ENCODE data around the gene CDR2L.

The CDR2L gene

DNA sequence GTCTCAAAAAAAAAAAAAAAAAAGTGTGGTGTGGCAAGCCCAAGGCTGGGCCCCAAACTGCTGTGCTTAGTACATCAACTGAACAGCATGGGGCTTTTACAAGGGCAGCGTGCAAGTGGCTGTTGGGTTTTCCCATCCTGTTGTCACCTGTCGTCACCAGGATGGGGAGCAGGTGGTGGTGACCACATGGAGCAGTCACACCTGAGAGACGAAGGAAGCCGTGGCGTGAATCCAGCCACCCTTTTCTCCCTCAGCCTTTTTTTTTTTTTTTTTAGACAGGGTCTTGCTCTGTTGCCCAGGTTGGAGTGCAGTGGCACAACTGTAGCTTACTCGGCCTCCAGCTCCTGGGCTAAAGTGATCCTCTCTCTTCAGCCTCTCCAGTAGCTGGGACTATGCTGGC, 20.9 kb downstream of the CDR2L start:
- Histone ChIP-seq H3K27ac (ENCODE audit: low read length) (no peak overlapping the region), H3K9me3 (ENCODE audit: control insufficient read depth, low read depth, low read length) (no peaks in the 10 kb centered on the region)

DNA sequence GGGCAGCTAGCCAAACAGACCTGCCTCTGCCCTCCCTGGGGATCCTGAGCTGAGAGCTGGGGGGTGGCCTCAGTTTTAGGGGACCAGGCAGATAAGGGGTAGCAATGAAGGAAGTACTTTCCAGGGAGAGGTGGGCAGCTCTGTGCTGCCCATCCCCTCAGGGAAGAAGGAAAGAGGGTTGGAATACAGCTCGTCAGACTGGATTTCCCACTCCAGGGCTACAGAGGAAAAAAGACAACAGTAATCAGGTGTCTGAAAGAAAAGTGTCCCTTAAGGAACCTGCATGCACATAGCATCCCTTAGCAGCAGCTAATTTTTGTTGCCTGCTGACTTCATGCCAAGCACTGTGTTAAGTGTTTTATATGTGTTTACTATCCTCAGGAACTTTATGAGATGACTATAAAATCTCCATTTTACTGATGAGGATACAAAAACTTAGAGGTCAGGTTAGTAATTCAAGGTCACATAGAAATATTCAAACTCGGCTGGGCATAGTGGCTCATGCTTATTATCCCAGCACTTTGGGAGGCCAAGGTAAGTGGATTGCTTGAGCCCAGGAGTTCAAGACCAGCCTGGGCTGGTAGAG, 21.8 kb downstream of the CDR2L start:
- H3K9me3 ChIP-seq (ENCODE audit: control insufficient read depth, low read depth, low read length), result no peaks in the 10 kb centered on the region
- H3K4me1 ChIP-seq (ENCODE audit: control insufficient read depth, low read depth, low read length), result peaks cover 15% of the 10 kb centered on the region
- no peak overlapping the region for H3K27ac ChIP-seq (ENCODE audit: low read length)
- no peaks in the 10 kb centered on the region for H3K27me3 ChIP-seq (ENCODE audit: control insufficient read depth, insufficient read depth, low read length)
- H3K9ac ChIP-seq (ENCODE audit: low read length), result no peak overlapping the region
- no peak overlapping the region for H3K4me3 ChIP-seq (ENCODE audit: low read length)
- H3K36me3 ChIP-seq (ENCODE audit: control insufficient read depth, low read depth, low read length), result no peaks in the 10 kb centered on the region

More for the DNA sequence above, 20.9 kb downstream of the CDR2L start:
- Histone ChIP-seq H3K4me3 (ENCODE audit: low read length) (no peak overlapping the region), H3K36me3 (ENCODE audit: control insufficient read depth, low read depth, low read length) (peaks cover 3% of the 10 kb centered on the region), H3K27me3 (ENCODE audit: control insufficient read depth, insufficient read depth, low read length) (no peaks in the 10 kb centered on the region), H3K4me1 (ENCODE audit: control insufficient read depth, low read depth, low read length) (peaks cover 9% of the 10 kb centered on the region), H3K9ac (ENCODE audit: low read length) (no peak overlapping the region)

DNA sequence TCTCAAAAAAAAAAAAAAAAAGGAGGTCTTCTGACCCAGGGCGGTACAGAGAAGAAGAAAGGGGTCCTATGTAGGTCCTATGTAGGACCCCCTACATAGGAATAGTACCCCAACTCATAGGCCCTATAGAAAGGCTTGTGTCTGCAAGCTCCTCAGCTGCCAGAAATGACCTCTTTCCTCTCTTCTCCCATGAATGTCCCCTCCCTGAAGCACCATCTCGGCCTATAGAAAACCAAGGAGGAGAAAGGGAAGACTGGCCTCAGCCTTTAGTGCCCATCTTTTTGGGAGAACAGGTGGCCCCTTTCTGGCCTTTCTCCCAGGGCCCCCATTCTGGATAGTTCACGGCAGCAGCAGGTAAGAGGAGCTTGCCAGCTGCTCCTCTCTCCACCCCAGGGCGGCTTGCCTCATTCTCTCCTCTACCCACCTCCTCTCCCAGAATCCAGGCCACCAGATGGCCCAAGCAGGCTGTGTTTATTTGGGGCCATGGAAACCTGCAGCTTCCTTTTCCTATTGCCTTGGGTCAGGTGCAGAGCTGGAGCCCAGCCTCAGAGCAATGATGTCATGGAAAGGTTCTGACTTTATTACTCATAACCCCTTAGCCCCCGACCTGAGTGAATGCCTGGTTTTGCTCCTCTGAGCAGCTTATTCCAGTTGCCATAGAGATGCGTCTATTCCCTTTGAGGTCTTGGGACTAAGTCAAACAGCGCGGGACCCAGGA, 23.4 kb downstream of the CDR2L start:
- Histone ChIP-seq H3K4me3 (ENCODE audit: low read length) (no peak overlapping the region), H3K9me3 (ENCODE audit: control insufficient read depth, low read depth, low read length) (no peaks in the 10 kb centered on the region), H3K27ac (ENCODE audit: low read length) (no peak overlapping the region)

DNA sequence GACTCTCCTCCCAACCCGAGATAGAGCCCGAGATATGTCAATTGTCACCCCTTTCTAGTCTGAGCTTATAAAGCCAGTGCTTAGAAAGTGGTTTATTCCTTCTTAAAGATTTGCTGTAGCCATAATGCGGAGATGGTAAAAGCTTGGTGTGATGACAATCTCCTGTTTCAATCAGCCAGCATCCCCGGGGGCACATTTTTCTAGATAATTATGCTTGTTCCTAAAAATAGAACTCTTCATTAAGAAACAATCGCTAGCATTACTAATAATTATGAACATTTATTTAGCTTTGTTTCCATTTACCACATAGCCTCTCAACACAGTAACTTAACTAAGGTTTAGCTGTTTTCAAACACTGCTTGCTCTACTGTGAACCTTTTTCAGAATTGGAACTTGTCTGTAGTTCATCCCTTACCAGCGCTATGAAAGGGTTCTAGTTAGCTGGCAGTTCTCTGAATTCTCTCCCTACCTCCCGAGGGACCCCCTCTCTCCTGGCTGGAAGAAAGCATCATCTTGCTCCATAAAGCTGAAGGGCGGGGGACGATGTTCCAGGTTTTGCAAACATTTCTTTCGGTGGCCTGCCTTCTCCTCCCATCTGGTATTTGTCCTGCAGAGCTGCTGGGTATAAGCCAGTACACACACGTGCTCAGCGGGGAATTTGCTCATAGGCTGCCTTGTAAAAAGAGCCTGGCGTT, 24.1 kb downstream of the CDR2L start:
- peak overlapping the region; percentile 70 for H3K27ac ChIP-seq (ENCODE audit: low read length)
- H3K36me3 ChIP-seq (ENCODE audit: control insufficient read depth, low read depth, low read length), result peaks cover under 1% of the 10 kb centered on the region
- peak overlapping the region; percentile 85 for H3K9ac ChIP-seq (ENCODE audit: low read length)
- no peaks in the 10 kb centered on the region for H3K9me3 ChIP-seq (ENCODE audit: control insufficient read depth, low read depth, low read length)
- peaks cover 15% of the 10 kb centered on the region for H3K4me1 ChIP-seq (ENCODE audit: control insufficient read depth, low read depth, low read length)
- no peaks in the 10 kb centered on the region for H3K27me3 ChIP-seq (ENCODE audit: control insufficient read depth, insufficient read depth, low read length)
- peak overlapping the region; percentile 73 for H3K4me3 ChIP-seq (ENCODE audit: low read length)

More for the DNA sequence above, 23.4 kb downstream of the CDR2L start:
- H3K4me1 ChIP-seq (ENCODE audit: control insufficient read depth, low read depth, low read length), result peaks cover 15% of the 10 kb centered on the region
- H3K27me3 ChIP-seq (ENCODE audit: control insufficient read depth, insufficient read depth, low read length), result no peaks in the 10 kb centered on the region
- no peak overlapping the region for H3K9ac ChIP-seq (ENCODE audit: low read length)
- no peaks in the 10 kb centered on the region for H3K36me3 ChIP-seq (ENCODE audit: control insufficient read depth, low read depth, low read length)

DNA sequence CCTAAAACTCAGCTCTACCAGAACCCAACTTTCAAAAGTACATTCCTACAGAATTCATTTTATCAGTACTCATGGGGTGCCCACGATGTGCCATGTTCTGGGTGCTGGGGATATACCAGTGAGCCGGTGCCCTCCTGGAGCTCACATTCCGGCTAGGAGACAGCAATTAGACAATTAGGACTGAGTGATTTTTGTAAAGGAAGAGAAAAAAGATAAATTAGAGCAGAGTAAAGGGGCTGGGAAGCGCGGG, 24.6 kb downstream of the CDR2L start:
- H3K36me3 ChIP-seq (ENCODE audit: control insufficient read depth, low read depth, low read length), result peaks cover 5% of the 10 kb centered on the region
- H3K4me1 ChIP-seq (ENCODE audit: control insufficient read depth, low read depth, low read length), result peaks cover 15% of the 10 kb centered on the region
- peak overlapping the region; percentile 73 for H3K4me3 ChIP-seq (ENCODE audit: low read length)
- no peaks in the 10 kb centered on the region for H3K9me3 ChIP-seq (ENCODE audit: control insufficient read depth, low read depth, low read length)
- peak overlapping the region; percentile 85 for H3K9ac ChIP-seq (ENCODE audit: low read length)
- peak overlapping the region; percentile 70 for H3K27ac ChIP-seq (ENCODE audit: low read length)
- H3K27me3 ChIP-seq (ENCODE audit: control insufficient read depth, insufficient read depth, low read length), result no peaks in the 10 kb centered on the region

DNA sequence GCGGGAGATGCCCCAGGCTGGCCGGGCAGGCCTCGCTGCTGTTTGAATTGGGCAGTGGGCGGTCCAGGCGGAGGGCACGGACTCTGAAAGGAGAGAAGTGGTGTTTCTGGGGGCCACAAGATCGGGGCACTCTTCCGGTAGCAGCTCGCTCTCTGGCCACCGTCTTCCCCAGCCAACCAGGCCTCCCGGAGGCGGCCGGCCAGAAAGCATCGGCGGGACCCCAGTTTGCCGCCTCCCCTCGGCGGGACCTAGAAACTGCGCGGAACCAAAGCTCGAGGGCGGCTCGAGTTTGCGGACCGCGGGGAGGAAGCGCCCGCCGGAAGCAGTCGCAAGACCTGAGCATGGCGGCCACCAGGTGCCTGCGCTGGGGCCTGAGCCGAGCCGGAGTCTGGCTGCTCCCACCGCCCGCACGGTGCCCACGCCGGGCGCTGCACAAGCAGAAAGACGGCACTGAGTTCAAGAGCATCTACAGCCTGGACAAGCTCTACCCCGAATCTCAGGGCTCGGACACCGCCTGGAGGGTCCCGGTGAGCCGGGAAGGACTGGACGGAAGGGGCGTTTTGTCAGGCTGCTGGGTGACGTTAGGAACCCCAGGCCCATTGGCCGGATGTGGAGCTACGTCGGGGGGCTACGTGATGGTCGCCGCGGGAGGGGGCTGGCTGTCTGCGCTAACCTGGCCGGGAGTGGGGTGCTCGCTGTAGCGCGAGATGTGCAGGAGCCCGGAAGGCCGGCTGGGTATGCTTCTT, 25.1 kb downstream of the CDR2L start, which contains the start of gene MRPL58:
MRPL58 (plus strand) TSS at position 325 of the 746 bp plus-strand sequence; CDS start at position 342, 17 bp downstream.
- Histone ChIP-seq H3K36me3 (ENCODE audit: control insufficient read depth, low read depth, low read length) (peaks cover 5% of the 10 kb centered on the region), H3K9me3 (ENCODE audit: control insufficient read depth, low read depth, low read length) (no peaks in the 10 kb centered on the region), H3K4me1 (ENCODE audit: control insufficient read depth, low read depth, low read length) (peaks cover 15% of the 10 kb centered on the region), H3K27ac (ENCODE audit: low read length) (peak within 1 kb of the TSS; percentile 70), H3K9ac (ENCODE audit: low read length) (peak within 1 kb of the TSS; percentile 85), H3K27me3 (ENCODE audit: control insufficient read depth, insufficient read depth, low read length) (no peaks in the 10 kb centered on the region), H3K4me3 (ENCODE audit: low read length) (peak within 1 kb of the TSS; percentile 73)

DNA sequence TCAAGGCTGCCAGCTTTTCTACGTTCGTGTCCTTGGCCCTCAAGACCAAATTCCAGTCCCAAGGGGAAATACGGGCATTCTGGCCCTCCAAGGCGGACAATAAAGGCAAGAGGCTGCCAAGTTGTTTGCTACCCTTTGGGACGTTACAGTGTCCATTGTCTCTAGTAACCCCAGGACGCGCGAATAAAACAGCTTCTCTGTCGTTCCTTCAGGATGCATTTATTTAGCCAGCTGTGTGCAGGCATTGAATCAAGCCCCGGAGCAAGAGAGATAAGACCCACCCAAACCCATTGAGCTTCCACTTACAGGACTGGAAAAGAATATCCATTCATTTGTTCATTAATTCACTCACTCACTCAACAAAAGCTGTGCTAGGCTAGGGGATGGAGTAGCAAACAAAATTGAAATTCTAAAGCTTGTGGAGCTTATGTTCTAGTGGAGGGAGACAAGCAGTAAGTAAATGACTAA, 25.7 kb downstream of the CDR2L start:
- H3K4me1 ChIP-seq (ENCODE audit: control insufficient read depth, low read depth, low read length), result peaks cover 15% of the 10 kb centered on the region
- no peaks in the 10 kb centered on the region for H3K9me3 ChIP-seq (ENCODE audit: control insufficient read depth, low read depth, low read length)
- H3K4me3 ChIP-seq (ENCODE audit: low read length), result peak overlapping the region; percentile 73
- no peaks in the 10 kb centered on the region for H3K27me3 ChIP-seq (ENCODE audit: control insufficient read depth, insufficient read depth, low read length)
- peak overlapping the region; percentile 85 for H3K9ac ChIP-seq (ENCODE audit: low read length)
- peak overlapping the region; percentile 28 for H3K27ac ChIP-seq (ENCODE audit: low read length)
- H3K36me3 ChIP-seq (ENCODE audit: control insufficient read depth, low read depth, low read length), result peaks cover 5% of the 10 kb centered on the region

DNA sequence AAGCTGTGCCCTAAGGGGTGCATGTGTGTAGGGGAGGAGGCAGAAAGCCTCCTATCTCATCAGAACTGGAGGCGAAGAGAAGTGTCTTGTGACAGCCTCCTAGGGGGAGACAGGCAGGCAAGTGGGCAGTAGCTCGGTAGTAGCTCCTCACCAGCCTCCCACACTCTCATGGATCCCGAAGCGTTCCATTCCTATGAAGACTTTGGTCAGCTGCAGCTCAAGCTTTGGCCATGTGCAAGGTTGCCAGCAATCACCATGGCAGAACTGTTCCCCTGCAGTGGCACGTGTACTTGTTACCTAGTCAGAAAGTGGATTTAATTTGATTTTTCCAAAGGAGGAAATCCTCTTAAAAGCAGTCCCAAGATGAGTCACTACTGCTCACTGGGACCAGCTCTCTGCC, 31.7 kb downstream of the CDR2L start:
- Histone ChIP-seq H3K27me3 (ENCODE audit: control insufficient read depth, insufficient read depth, low read length) (no peaks in the 10 kb centered on the region), H3K4me1 (ENCODE audit: control insufficient read depth, low read depth, low read length) (no peaks in the 10 kb centered on the region), H3K36me3 (ENCODE audit: control insufficient read depth, low read depth, low read length) (peaks cover 26% of the 10 kb centered on the region), H3K9me3 (ENCODE audit: control insufficient read depth, low read depth, low read length) (no peaks in the 10 kb centered on the region), H3K4me3 (ENCODE audit: low read length) (no peak overlapping the region), H3K27ac (ENCODE audit: low read length) (no peak overlapping the region), H3K9ac (ENCODE audit: low read length) (no peak overlapping the region)

DNA sequence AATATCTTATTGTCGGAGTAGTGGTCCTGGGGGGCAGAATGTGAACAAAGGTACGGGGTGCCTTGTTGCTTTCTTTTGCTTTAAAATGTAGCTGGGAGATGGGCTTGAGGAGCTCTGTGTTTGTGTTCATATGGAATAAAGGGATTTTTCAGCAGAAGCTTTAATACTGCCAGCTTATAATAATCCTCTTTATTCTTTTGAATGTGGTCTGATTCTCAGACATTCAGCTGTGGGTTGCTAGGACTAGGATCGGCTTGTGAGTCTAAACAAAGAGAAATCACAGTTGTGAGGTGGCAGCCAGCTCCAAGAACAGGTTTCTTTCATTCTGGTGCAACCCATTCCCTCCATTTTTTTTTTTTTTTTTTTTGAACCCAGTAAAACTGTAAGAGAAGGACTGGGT, 32.3 kb downstream of the CDR2L start:
- Histone ChIP-seq H3K27ac (ENCODE audit: low read length) (no peak overlapping the region), H3K4me3 (ENCODE audit: low read length) (no peak overlapping the region)

DNA sequence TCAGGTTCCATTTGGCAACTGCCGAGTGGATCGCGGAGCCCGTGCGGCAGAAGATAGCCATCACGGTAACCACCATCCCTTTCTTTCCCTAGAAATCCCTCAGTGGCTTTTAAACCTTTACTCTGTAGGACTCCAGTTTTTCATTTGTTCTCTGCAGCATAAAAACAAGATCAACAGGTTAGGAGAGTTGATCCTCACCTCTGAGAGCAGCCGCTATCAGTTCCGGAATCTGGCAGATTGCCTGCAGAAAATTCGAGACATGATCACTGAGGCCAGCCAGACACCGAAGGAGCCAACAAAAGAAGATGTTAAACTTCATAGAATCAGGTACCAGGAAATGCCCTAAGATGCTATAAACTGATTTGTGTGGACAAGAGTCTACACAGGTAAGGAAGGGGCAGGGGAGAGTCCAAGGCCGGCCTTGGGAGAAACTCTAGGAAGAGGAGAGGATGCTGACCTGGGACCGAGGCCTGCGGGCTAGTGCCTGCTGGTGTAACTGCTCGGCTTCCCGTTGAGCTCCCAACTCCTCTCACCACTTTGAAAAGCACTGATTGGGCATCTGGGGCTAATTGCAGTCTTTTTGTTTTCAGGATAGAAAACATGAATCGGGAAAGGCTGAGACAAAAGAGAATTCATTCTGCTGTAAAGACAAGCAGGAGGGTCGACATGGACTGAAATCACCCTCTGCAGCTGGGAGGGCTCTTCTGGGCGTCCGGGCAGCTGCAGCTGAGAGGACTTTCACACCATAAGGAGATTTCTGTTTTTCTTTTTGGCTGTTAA, 33.1 kb downstream of the CDR2L start:
- Histone ChIP-seq H3K27ac (ENCODE audit: low read length) (no peak overlapping the region), H3K4me1 (ENCODE audit: control insufficient read depth, low read depth, low read length) (no peaks in the 10 kb centered on the region), H3K9me3 (ENCODE audit: control insufficient read depth, low read depth, low read length) (no peaks in the 10 kb centered on the region), H3K9ac (ENCODE audit: low read length) (no peak overlapping the region), H3K36me3 (ENCODE audit: control insufficient read depth, low read depth, low read length) (peaks cover 26% of the 10 kb centered on the region), H3K27me3 (ENCODE audit: control insufficient read depth, insufficient read depth, low read length) (no peaks in the 10 kb centered on the region), H3K4me3 (ENCODE audit: low read length) (no peak overlapping the region)

More for the DNA sequence above, 32.3 kb downstream of the CDR2L start:
- Histone ChIP-seq H3K9ac (ENCODE audit: low read length) (no peak overlapping the region), H3K36me3 (ENCODE audit: control insufficient read depth, low read depth, low read length) (peaks cover 26% of the 10 kb centered on the region), H3K27me3 (ENCODE audit: control insufficient read depth, insufficient read depth, low read length) (no peaks in the 10 kb centered on the region), H3K4me1 (ENCODE audit: control insufficient read depth, low read depth, low read length) (no peaks in the 10 kb centered on the region), H3K9me3 (ENCODE audit: control insufficient read depth, low read depth, low read length) (no peaks in the 10 kb centered on the region)
